HepG2 (cell line): ENCODE measurements around the gene PRELID1. TPM values are rescaled to one million over a fixed set of nuclear protein-coding genes. Genes with fewer than 3 reads are reported as not detected.

ENCODE experiments used
- ARID2 ChIP-seq: sonication (generic); formaldehyde crosslinking; IDR thresholded peaks from 2 replicates; pipeline ENCODE4 v1.8.1; 2022; ENCODE audit warnings: mild to moderate bottlenecking, missing genetic modification reagents, borderline replicate concordance
- ATF4 ChIP-seq, 2 experiments: fragments of 450-650 bp in 1 of 2; sonication (generic) in 1 of 2; formaldehyde crosslinking; IDR thresholded peaks; 2 replicates each; pipeline versions ENCODE4 v1.5.0 to v1.8.0; 2020 to 2022; ENCODE audit warnings: mild to moderate bottlenecking in 1 of 2, missing genetic modification reagents in 1 of 2
- DRAP1 ChIP-seq: IDR thresholded peaks from 2 replicates; pipeline ENCODE4 v1.6.1; 2016; ENCODE audit warnings: missing genetic modification reagents, missing compliant biosample characterization
- HOXA9 ChIP-seq: sonication (generic); formaldehyde crosslinking; IDR thresholded peaks from 2 replicates; pipeline ENCODE4 v1.8.1; 2022; ENCODE audit warnings: missing genetic modification reagents, mild to moderate bottlenecking, moderate library complexity, borderline replicate concordance
- KAT2B ChIP-seq: fragments of 150-350 bp; IDR thresholded peaks from 2 replicates; pipeline ENCODE4 v1.6.1; 2014; ENCODE audit warnings: low read depth, low read length, borderline replicate concordance
- KLF12 ChIP-seq: sonication (generic); formaldehyde crosslinking; IDR thresholded peaks from 2 replicates; pipeline ENCODE4 v1.4.0; 2020; ENCODE audit warnings: missing genetic modification reagents, borderline replicate concordance
- MTA3 ChIP-seq: sonication (generic); formaldehyde crosslinking; IDR thresholded peaks from 2 replicates; pipeline ENCODE4 v1.4.0; 2020; ENCODE audit warnings: missing genetic modification reagents
- NFE2 ChIP-seq: sonication (generic); formaldehyde crosslinking; IDR thresholded peaks from 2 replicates; pipeline ENCODE4 v1.4.0; 2020; ENCODE audit warnings: missing genetic modification reagents
- NONO ChIP-seq, 2 experiments: fragments of 450-650 bp in 1 of 2; sonication (generic) in 1 of 2; formaldehyde crosslinking in 1 of 2; IDR thresholded peaks in 1 of 2; conservative IDR thresholded peaks in 1 of 2; 2 replicates each; pipeline versions ENCODE4 v1.6.1 to v1.8.0; 2017 to 2022; ENCODE audit warnings: mild to moderate bottlenecking in 1 of 2, missing genetic modification reagents in 1 of 2, moderate library complexity in 1 of 2
- RARG ChIP-seq: sonication (generic); formaldehyde crosslinking; IDR thresholded peaks from 2 replicates; pipeline ENCODE4 v1.4.0; 2020; ENCODE audit warnings: low read depth, mild to moderate bottlenecking, missing genetic modification reagents
- RELA ChIP-seq: sonication (generic); formaldehyde crosslinking; IDR thresholded peaks from 2 replicates; pipeline ENCODE4 v1.4.0; 2020; ENCODE audit warnings: missing genetic modification reagents
- RNF219 ChIP-seq: sonication (generic); formaldehyde crosslinking; IDR thresholded peaks from 2 replicates; pipeline ENCODE4 v1.5.0; 2020; ENCODE audit warnings: mild to moderate bottlenecking, missing genetic modification reagents
- TBX3 ChIP-seq: fragments of 450-650 bp; IDR thresholded peaks from 2 replicates; pipeline ENCODE4 v1.6.1; 2017; ENCODE audit warnings: antibody characterized with exemption, mild to moderate bottlenecking, inconsistent platforms, borderline replicate concordance
- ZBTB38 ChIP-seq: sonication (generic); formaldehyde crosslinking; IDR thresholded peaks from 2 replicates; pipeline ENCODE4 v1.5.1; 2020; ENCODE audit warnings: mild to moderate bottlenecking, missing genetic modification reagents
- ZNF382 ChIP-seq: sonication (generic); formaldehyde crosslinking; IDR thresholded peaks from 2 replicates; pipeline ENCODE4 v1.5.0; 2020; ENCODE audit warnings: missing genetic modification reagents, mild to moderate bottlenecking, borderline replicate concordance
- ZNF383 ChIP-seq: sonication (generic); formaldehyde crosslinking; IDR thresholded peaks from 2 replicates; pipeline ENCODE4 v1.4.0; 2020; ENCODE audit warnings: missing genetic modification reagents, mild to moderate bottlenecking, borderline replicate concordance
- ZNF441 ChIP-seq: sonication (generic); formaldehyde crosslinking; IDR thresholded peaks from 2 replicates; pipeline ENCODE4 v1.7.0; 2021; ENCODE audit warnings: missing genetic modification reagents, borderline replicate concordance
- ZNF614 ChIP-seq: IDR thresholded peaks from 2 replicates; pipeline ENCODE4 v1.6.1; 2018; ENCODE audit warnings: missing biosample characterization, missing genetic modification reagents, inconsistent platforms, borderline replicate concordance
- ZNF800 ChIP-seq: sonication (generic); formaldehyde crosslinking; IDR thresholded peaks from 2 replicates; pipeline ENCODE4 v1.4.0; 2020; ENCODE audit warnings: missing genetic modification reagents
- ZUFSP ChIP-seq: sonication (generic); formaldehyde crosslinking; IDR thresholded peaks from 2 replicates; pipeline ENCODE4 v1.9.0; 2021; ENCODE audit warnings: missing genetic modification reagents, mild to moderate bottlenecking, borderline replicate concordance
- polyA plus RNA-seq, 8 experiments: library from polyadenylated mRNA; depleted of rRNA in 3 of 8; stranded (reverse) in 7 of 8; unstranded in 1 of 8; fragments of >200 nt; fragmentation: Illumina TruSeq in 4 of 8; extraction: Trizol in 4 of 8; gene quantifications; 2 replicates each; pipeline versions ENCODE4 v1.2.1 to v1.2.3, GENCODE V29; 2011 to 2016; ENCODE audit warnings: low read depth in 4 of 8, missing spikeins in 1 of 8, mixed read lengths in 1 of 8; ENCODE audit not compliant: insufficient read depth in 1 of 8
- total RNA-seq, 5 experiments: library from RNA; depleted of rRNA; stranded (reverse); fragments of >200 nt; fragmentation: Illumina TruSeq; extraction: Trizol; gene quantifications; 2 replicates each; pipeline ENCODE4 v1.2.3, GENCODE V29; 2016; ENCODE audit warnings: low read depth in 1 of 5

The PRELID1 gene
- total and polyA plus RNA-seq, 2 of the 13 experiments (the other 11 are each of a cell fraction or from before 2014, with no cell fraction given): 250 to 271 TPM

GRCh38 chr5:177351392-177352329, 48.1 kb downstream of the PRELID1 start, which contains the start of gene LMAN2 (continued):
- TF ChIP-seq ARID2 (CRISPR knock-in tag) (no peak), NFE2 (CRISPR knock-in tag) (no peak), ZNF382 (CRISPR knock-in tag) (no peak), ZNF614 (CRISPR knock-in tag) (0 out of 2 replicates have a peak, but pooled peaks have one; percentile 21), ATF4 (CRISPR knock-in tag; IDR thresholded peaks at IDR 0.05) (no peak), TBX3 (no peak), ZNF800 (peak; percentile 76), HOXA9 (CRISPR knock-in tag) (no peak), MTA3 (CRISPR knock-in tag) (no peak), ZBTB38 (CRISPR knock-in tag) (peak; percentile 97), ZNF441 (CRISPR knock-in tag) (0 out of 2 replicates have a peak, but pooled peaks have one; percentile 61), NONO (IDR thresholded peaks at IDR 0.05) (no peak), NONO (CRISPR knock-in tag; conservative IDR thresholded peaks at IDR 0.05) (no peak; the same call in 1 of the 2 replicates), RELA (no peak), KAT2B (no peak), KLF12 (CRISPR knock-in tag) (no peak; the same call in 1 of the 2 replicates), ZUFSP (CRISPR knock-in tag) (no peak), DRAP1 (peak; percentile 41; the same call in 1 of the 2 replicates), RNF219 (CRISPR knock-in tag) (no peak), RARG (CRISPR knock-in tag) (no peak), ZNF383 (CRISPR knock-in tag) (no peak)
